ENCODE results near the gene MTA1. TPM values are rescaled to one million over a fixed set of nuclear protein-coding genes. Genes with fewer than 3 reads are reported as not detected.

The MTA1 gene
- total and polyA plus RNA-seq, 2 of the 8 experiments (the other 6 are each of a cell fraction or from before 2014, with no cell fraction given) = 73.9 to 221 TPM

GRCh38 chr14:105495101-105495989 lies 75.7 kb downstream of the MTA1 start (continued):
- no peak for TF ChIP-seq CHD1 (IDR thresholded peaks at IDR 0.05; ENCODE audit: low read depth, low read length)
- TF ChIP-seq BACH1 (IDR thresholded peaks at IDR 0.05; ENCODE audit: low read length) = no peak
- TF ChIP-seq KDM4A (IDR thresholded peaks at IDR 0.05; ENCODE audit: low read depth, low read length, severe bottlenecking) = no peak
- no peak for TF ChIP-seq TCF12 (IDR thresholded peaks at IDR 0.05; ENCODE audit: low read depth, low read length)
- no peak for TF ChIP-seq CTBP2 (IDR thresholded peaks at IDR 0.05; ENCODE audit: borderline replicate concordance, insufficient read depth, insufficient read length, low read length)

Measured in H1 (cell line).